OCI-LY7 (cell line): ENCODE data around the gene GRIN3A. TPM values are rescaled to one million over a fixed set of nuclear protein-coding genes. Genes with fewer than 3 reads are reported as not detected.

Experiments
- BruUV-seq: library from RNA; stranded (reverse); fragments of 400-500 nt; replicated peaks from 2 replicates; lab custom pipeline; 2021; lab: Mats Ljungman, UMichigan
- CTCF ChIA-PET: fragments of 300-600 bp; sonication (Branson Sonifier 250); formaldehyde crosslinking; loops from one replicate; lab custom pipeline; 2022; ENCODE audit warnings: antibody characterized with exemption; ENCODE audit not compliant: unreplicated experiment; lab: Charles Lee
- POLR2A ChIA-PET: fragments of 300-600 bp; sonication (Branson Sonifier 250); formaldehyde crosslinking; loops from one replicate; lab custom pipeline; 2022; ENCODE audit warnings: antibody characterized with exemption; lab: Charles Lee
- DNase-seq: peaks from one replicate; pipeline ENCODE4 v3.0.0-alpha.2; 2015; ENCODE audit warnings: low spot score
- H2AFZ ChIP-seq: fragments of 200-600 bp; sonication (generic), shearing (Covaris generic); 2 replicates; pipeline ENCODE4 v1.6.1; 2014; ENCODE audit warnings: mild to moderate bottlenecking, antibody characterized with exemption, low read length, moderate library complexity
- H3K27ac ChIP-seq: fragments of 200-600 bp; sonication (generic); 2 replicates; pipeline ENCODE4 v1.5.1; 2014; ENCODE audit warnings: mixed run types, low read depth, mild to moderate bottlenecking, moderate library complexity, low read length, inconsistent platforms; ENCODE audit not compliant: poor library complexity, severe bottlenecking
- H3K36me3 ChIP-seq: fragments of 200-600 bp; sonication (generic); 2 replicates; pipeline ENCODE4 v1.6.1; 2014; ENCODE audit warnings: mild to moderate bottlenecking, antibody characterized with exemption, low read length, moderate library complexity, mixed read lengths; ENCODE audit not compliant: insufficient read depth
- H3K4me1 ChIP-seq: fragments of 200-600 bp; sonication (generic); 2 replicates; pipeline ENCODE4 v1.5.1; 2014; ENCODE audit warnings: mild to moderate bottlenecking, low read length; ENCODE audit not compliant: insufficient read depth, poor library complexity, severe bottlenecking
- H3K4me2 ChIP-seq: fragments of 200-600 bp; sonication (generic); 2 replicates; pipeline ENCODE4 v1.6.1; 2014; ENCODE audit warnings: mild to moderate bottlenecking, low read length
- H3K4me3 ChIP-seq: fragments of 200-600 bp; sonication (generic); 2 replicates; pipeline ENCODE4 v1.5.1; 2014; ENCODE audit warnings: mild to moderate bottlenecking, low read depth, low read length; ENCODE audit not compliant: poor library complexity, severe bottlenecking
- H3K79me2 ChIP-seq: fragments of 200-600 bp; sonication (generic); 2 replicates; pipeline ENCODE4 v1.6.1; 2016; ENCODE audit warnings: low read depth, mild to moderate bottlenecking, low read length, moderate library complexity, mixed read lengths; ENCODE audit not compliant: insufficient read depth
- H3K9me2 ChIP-seq: fragments of 200-600 bp; sonication (generic); 2 replicates; pipeline ENCODE4 v1.6.1; 2016; ENCODE audit warnings: mild to moderate bottlenecking, low read length, mixed read lengths; ENCODE audit not compliant: insufficient read depth
- H3K9me3 ChIP-seq: fragments of 200-600 bp; sonication (generic); 2 replicates; pipeline ENCODE4 v1.6.1; 2014; ENCODE audit warnings: mild to moderate bottlenecking, mixed run types, low read length, mixed read lengths
- H4K20me1 ChIP-seq: fragments of 200-600 bp; sonication (generic); 2 replicates; pipeline ENCODE4 v1.6.1; 2014; ENCODE audit warnings: mild to moderate bottlenecking, antibody characterized with exemption, low read length, moderate library complexity, mixed read lengths; ENCODE audit not compliant: insufficient read depth
- EZH2phosphoT487 ChIP-seq: fragments of 200-600 bp; sonication (generic); IDR thresholded peaks from 2 replicates; pipeline ENCODE4 v1.6.1; 2018; ENCODE audit warnings: low read depth, borderline replicate concordance, mild to moderate bottlenecking, mixed run types, antibody characterized with exemption, low read length, moderate library complexity, mixed read lengths
- intact Hi-C: fragments of 100-400 bp; cut with micrococcal nuclease; formaldehyde crosslinking; loops from one replicate; pipeline ENCODE4 v1.10.0; 2022; ENCODE audit not compliant: unreplicated experiment
- total RNA-seq, 2 experiments: library from RNA; depleted of rRNA in 1 of 2; stranded (reverse); fragments of >200 nt in 1 of 2; shearing (Covaris generic) in 1 of 2; gene quantifications; 2 replicates each; pipeline ENCODE4 v1.2.3, GENCODE V29; 2014 to 2022
- TF ChIP-seq, protein P1 (sequence below): fragments of 200-600 bp; sonication (generic); conservative IDR thresholded peaks from 2 replicates; pipeline ENCODE4 v1.5.1; 2014; ENCODE audit warnings: mild to moderate bottlenecking, antibody characterized with exemption, low read length, moderate library complexity, mixed read lengths

GRIN3A gene
- total RNA-seq, 2 experiments from 2014 or later, result not detected

DNA sequence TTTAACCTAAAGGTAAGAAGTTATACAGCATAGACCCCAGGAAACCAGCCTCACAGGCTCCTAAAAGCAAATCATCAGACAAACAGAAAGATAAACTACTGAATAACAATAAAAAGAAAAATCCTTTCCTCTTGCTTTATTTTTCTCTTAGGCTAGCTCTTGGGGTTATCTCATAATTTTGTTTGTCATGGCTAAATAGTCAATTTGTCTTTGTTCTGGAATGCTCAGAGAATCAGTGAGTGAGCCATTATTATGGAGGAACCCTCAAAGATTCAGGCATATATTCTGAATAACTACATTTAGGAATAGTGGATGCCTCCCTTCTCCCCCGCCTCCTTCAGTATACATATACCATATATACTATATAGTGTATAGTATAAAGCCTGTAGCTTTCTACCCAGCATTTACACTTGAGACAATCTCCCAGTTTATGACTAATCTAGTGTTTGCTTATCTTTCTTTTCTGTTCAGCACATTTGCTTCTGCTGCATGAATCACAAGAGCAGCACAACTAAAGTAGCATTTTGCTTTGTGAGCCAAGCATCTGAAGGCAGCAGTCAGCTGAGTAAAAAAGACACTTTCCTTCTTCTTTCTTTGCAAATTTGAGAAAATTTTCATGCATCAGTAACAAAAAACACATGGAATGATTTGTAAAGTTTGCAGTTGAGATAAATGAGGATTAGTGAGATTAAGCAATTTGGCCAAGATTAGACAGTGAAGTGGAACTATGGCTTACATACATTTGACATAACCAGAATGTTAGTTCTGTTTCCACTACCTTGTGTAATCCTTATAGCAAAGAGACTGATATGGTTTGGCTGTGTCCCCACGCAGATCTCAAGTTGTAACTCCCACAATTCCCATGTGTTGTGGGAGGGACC is 98.4 kb downstream of the GRIN3A start:
- Histone ChIP-seq H3K79me2 (no peaks in the 10 kb centered on the region), H3K4me3 (no peak overlapping the region), H3K4me1 (no peaks in the 10 kb centered on the region), H3K9me3 (no peaks in the 10 kb centered on the region), H2AFZ (no peak overlapping the region), H3K27ac (no peak overlapping the region), H3K9me2 (no peaks in the 10 kb centered on the region), H3K36me3 (no peaks in the 10 kb centered on the region), H3K4me2 (no peak overlapping the region), H4K20me1 (no peaks in the 10 kb centered on the region)
- BruUV-seq, result no TSS peak
- ChIA-PET POLR2A (no interaction called here), CTCF (no interaction called here)
- intact Hi-C loops, result no loop called here
- DNase-seq, result no peak
- TF ChIP-seq EZH2phosphoT487, result no peak
- TF ChIP-seq, protein P1, sequence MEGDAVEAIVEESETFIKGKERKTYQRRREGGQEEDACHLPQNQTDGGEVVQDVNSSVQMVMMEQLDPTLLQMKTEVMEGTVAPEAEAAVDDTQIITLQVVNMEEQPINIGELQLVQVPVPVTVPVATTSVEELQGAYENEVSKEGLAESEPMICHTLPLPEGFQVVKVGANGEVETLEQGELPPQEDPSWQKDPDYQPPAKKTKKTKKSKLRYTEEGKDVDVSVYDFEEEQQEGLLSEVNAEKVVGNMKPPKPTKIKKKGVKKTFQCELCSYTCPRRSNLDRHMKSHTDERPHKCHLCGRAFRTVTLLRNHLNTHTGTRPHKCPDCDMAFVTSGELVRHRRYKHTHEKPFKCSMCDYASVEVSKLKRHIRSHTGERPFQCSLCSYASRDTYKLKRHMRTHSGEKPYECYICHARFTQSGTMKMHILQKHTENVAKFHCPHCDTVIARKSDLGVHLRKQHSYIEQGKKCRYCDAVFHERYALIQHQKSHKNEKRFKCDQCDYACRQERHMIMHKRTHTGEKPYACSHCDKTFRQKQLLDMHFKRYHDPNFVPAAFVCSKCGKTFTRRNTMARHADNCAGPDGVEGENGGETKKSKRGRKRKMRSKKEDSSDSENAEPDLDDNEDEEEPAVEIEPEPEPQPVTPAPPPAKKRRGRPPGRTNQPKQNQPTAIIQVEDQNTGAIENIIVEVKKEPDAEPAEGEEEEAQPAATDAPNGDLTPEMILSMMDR, result no peak

DNA sequence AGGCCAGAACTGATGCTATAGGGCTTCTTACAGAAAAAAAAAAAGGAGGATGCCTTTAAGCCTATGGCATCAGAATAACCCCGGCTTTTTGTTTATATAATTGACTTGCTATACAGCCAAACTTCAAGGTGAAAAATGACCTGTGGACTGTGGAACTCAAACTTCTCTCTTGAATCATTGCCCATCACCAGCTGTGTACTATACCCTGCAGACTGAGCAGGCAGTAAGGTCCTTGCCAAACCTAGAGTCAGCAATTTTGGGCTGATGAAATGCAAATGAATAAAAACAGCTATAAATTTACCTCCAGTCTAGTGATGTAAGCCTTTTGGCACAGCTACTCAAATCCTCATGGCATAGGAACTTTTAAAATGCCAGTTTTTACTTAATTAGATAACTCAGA is 99.1 kb downstream of the GRIN3A start:
- no peaks in the 10 kb centered on the region for H3K9me2 ChIP-seq
- DNase-seq, result no peak
- POLR2A ChIA-PET, result no interaction called here
- H3K9me3 ChIP-seq, result no peaks in the 10 kb centered on the region
- H3K4me3 ChIP-seq, result no peak overlapping the region
- CTCF ChIA-PET, result no interaction called here
- H3K27ac ChIP-seq, result no peak overlapping the region
- no peaks in the 10 kb centered on the region for H3K79me2 ChIP-seq
- no peaks in the 10 kb centered on the region for H3K4me1 ChIP-seq
- H2AFZ ChIP-seq, result no peak overlapping the region
- no peaks in the 10 kb centered on the region for H4K20me1 ChIP-seq
- no peak overlapping the region for H3K4me2 ChIP-seq
- H3K36me3 ChIP-seq, result no peaks in the 10 kb centered on the region
- intact Hi-C loops, result no loop called here
- BruUV-seq, result no TSS peak
- no peak for TF ChIP-seq EZH2phosphoT487
- TF ChIP-seq, protein P1, result no peak

DNA sequence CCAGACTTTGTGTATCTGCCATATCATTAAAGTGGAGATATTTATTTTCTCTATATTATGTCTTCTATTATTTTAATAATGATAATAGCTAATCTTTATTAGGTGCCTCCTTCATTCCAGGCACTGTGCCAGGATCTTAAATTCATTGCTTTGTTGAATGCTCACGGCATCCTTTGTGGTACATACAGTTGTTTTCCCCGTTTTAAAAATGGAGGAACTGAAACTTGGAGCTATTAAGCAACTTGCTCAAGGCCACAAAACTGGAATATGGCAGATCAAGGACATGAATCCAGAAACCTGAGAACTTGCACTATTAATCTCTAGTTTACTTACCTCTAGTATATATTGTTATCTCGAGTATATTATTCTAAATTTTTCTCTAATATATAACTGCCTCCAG is 102.2 kb downstream of the GRIN3A start:
- 0 out of 2 replicates have a peak, but pooled peaks cover 4% of the 10 kb centered on the region for H4K20me1 ChIP-seq
- ChIA-PET CTCF (no interaction called here), POLR2A (interaction anchor here (0.6 to 1.0 kb wide), 2 partner anchors 72 to 150 kb away, joined by 3 to 4 read pairs; no protein-coding TSS in a partner anchor)
- H3K79me2 ChIP-seq, result no peaks in the 10 kb centered on the region
- H3K27ac ChIP-seq, result no peak overlapping the region
- H2AFZ ChIP-seq, result no peak overlapping the region
- no peaks in the 10 kb centered on the region for H3K36me3 ChIP-seq
- no peaks in the 10 kb centered on the region for H3K9me3 ChIP-seq
- intact Hi-C loops, result no loop called here
- no peak for DNase-seq
- BruUV-seq, result no TSS peak
- H3K4me3 ChIP-seq, result no peak overlapping the region
- H3K4me1 ChIP-seq, result no peaks in the 10 kb centered on the region
- H3K9me2 ChIP-seq, result no peaks in the 10 kb centered on the region
- no peak overlapping the region for H3K4me2 ChIP-seq
- TF ChIP-seq, protein P1, result no peak
- no peak for TF ChIP-seq EZH2phosphoT487
